ENCODE results near the gene USP53.

GRCh38 chr4:119170195-119170594 is 42.3 kb upstream of the USP53 start:
- TF ChIP-seq ZBTB8A (CRISPR knock-in tag; IDR thresholded peaks at IDR 0.05; ENCODE audit: borderline replicate concordance, low read depth) (no peak), SETDB1 (CRISPR knock-in tag; IDR thresholded peaks at IDR 0.05; ENCODE audit: borderline replicate concordance) (no peak), PATZ1 (CRISPR knock-in tag; IDR thresholded peaks at IDR 0.05) (no peak), GATAD2A (CRISPR knock-in tag; IDR thresholded peaks at IDR 0.05) (no peak), NFKBIZ (CRISPR knock-in tag; IDR thresholded peaks at IDR 0.05) (no peak), MAZ (IDR thresholded peaks at IDR 0.05; ENCODE audit: borderline replicate concordance, low read depth, low read length) (no peak), MAZ (CRISPR knock-in tag; IDR thresholded peaks at IDR 0.05; ENCODE audit: low read depth) (no peak), SMC3 (IDR thresholded peaks at IDR 0.05; ENCODE audit: low read length) (no peak), BCLAF1 (IDR thresholded peaks at IDR 0.05) (no peak)
